A549 (cell line): ENCODE measurements around the gene CHTOP. TPM values are rescaled to one million over a fixed set of nuclear protein-coding genes. Genes with fewer than 3 reads are reported as not detected.

Experiments
- CBX2 ChIP-seq: fragments of 200-600 bp; sonication (generic); IDR thresholded peaks from 2 replicates; pipeline ENCODE4 v1.6.1; 2016; ENCODE audit warnings: low read depth, mild to moderate bottlenecking, borderline replicate concordance
- CBX8 ChIP-seq: fragments of 200-600 bp; sonication (generic); IDR thresholded peaks from 2 replicates; pipeline ENCODE4 v1.6.1; 2016
- CEBPB ChIP-seq, 2 experiments: fragments of >200 bp in 1 of 2; sonication (Bioruptor Twin) in 1 of 2; formaldehyde crosslinking in 1 of 2; IDR thresholded peaks; 2 replicates each; pipeline ENCODE4 v1.6.1; 2012 to 2016
- CHD2 ChIP-seq: fragments of 150-350 bp; IDR thresholded peaks from 2 replicates; pipeline ENCODE4 v1.6.1; 2014; ENCODE audit warnings: low read length; ENCODE audit not compliant: partially characterized antibody
- CHD4 ChIP-seq: fragments of 200-600 bp; sonication (generic); IDR thresholded peaks from 2 replicates; pipeline ENCODE4 v1.6.1; 2016; ENCODE audit warnings: antibody characterized with exemption, mild to moderate bottlenecking, borderline replicate concordance
- EHF ChIP-seq: fragments of 250-450 bp; sonication (Bioruptor Pico); IDR thresholded peaks from 2 replicates; pipeline ENCODE4 v1.5.0; 2020; ENCODE audit warnings: mild to moderate bottlenecking
- ESRRA ChIP-seq: fragments of 150-350 bp; IDR thresholded peaks from 2 replicates; pipeline ENCODE4 v1.6.1; 2014; ENCODE audit warnings: mild to moderate bottlenecking, low read length, borderline replicate concordance
- FOXS1 ChIP-seq: fragments of 250-450 bp; sonication (Bioruptor Pico); IDR thresholded peaks from 2 replicates; pipeline ENCODE4 v1.5.0; 2020; ENCODE audit warnings: mild to moderate bottlenecking, moderate library complexity
- GATA3 ChIP-seq: IDR thresholded peaks from 2 replicates; pipeline ENCODE4 v1.6.1; 2012; ENCODE audit warnings: borderline replicate concordance
- HDAC2 ChIP-seq: fragments of 200-600 bp; sonication (generic); IDR thresholded peaks from 2 replicates; pipeline ENCODE4 v1.6.1; 2016
- HOXB13 ChIP-seq: fragments of 250-450 bp; sonication (Bioruptor Pico); IDR thresholded peaks from 2 replicates; pipeline ENCODE4 v1.5.0; 2020; ENCODE audit warnings: low read depth, mild to moderate bottlenecking, moderate library complexity
- HOXB5 ChIP-seq: fragments of 250-450 bp; sonication (Bioruptor Pico); IDR thresholded peaks from 2 replicates; pipeline ENCODE4 v1.5.0; 2020; ENCODE audit warnings: mild to moderate bottlenecking, moderate library complexity
- JUNB ChIP-seq: fragments of >200 bp; sonication (Bioruptor Twin); formaldehyde crosslinking; IDR thresholded peaks from 2 replicates; pipeline ENCODE4 v1.6.1; 2016
- KDM1A ChIP-seq: fragments of 200-600 bp; sonication (generic); IDR thresholded peaks from 2 replicates; pipeline ENCODE4 v1.6.1; 2016; ENCODE audit warnings: low read depth, mild to moderate bottlenecking
- KDM5A ChIP-seq: fragments of 200-600 bp; sonication (generic); IDR thresholded peaks from 2 replicates; pipeline ENCODE4 v1.6.1; 2016; ENCODE audit warnings: antibody characterized with exemption, mild to moderate bottlenecking
- MAFK ChIP-seq: fragments of 450-650 bp; IDR thresholded peaks from 2 replicates; pipeline ENCODE4 v1.6.1; 2014; ENCODE audit not compliant: partially characterized antibody
- MYC ChIP-seq: IDR thresholded peaks from 2 replicates; pipeline ENCODE4 v1.6.1; 2012; ENCODE audit warnings: mild to moderate bottlenecking, inconsistent platforms, low read length, improper control_type of control experiment, borderline replicate concordance
- NFE2L2 ChIP-seq: fragments of 150-350 bp; conservative IDR thresholded peaks from 2 replicates; pipeline ENCODE4 v1.6.1; 2014; ENCODE audit warnings: low read length
- NPAS2 ChIP-seq: fragments of 250-450 bp; sonication (Bioruptor Pico); IDR thresholded peaks from 2 replicates; pipeline ENCODE4 v1.8.0; 2022; ENCODE audit warnings: mild to moderate bottlenecking, moderate library complexity, borderline replicate concordance
- PHF8 ChIP-seq: fragments of 200-600 bp; sonication (generic); IDR thresholded peaks from 2 replicates; pipeline ENCODE4 v1.6.1; 2016; ENCODE audit warnings: low read depth, mild to moderate bottlenecking, antibody characterized with exemption, moderate library complexity, borderline replicate concordance
- POLR2A ChIP-seq: IDR thresholded peaks from 2 replicates; pipeline ENCODE4 v1.6.1; 2012; ENCODE audit warnings: mild to moderate bottlenecking, low read length
- POLR2AphosphoS2 ChIP-seq: conservative IDR thresholded peaks from 2 replicates; pipeline ENCODE4 v1.6.1; 2012; ENCODE audit warnings: low read length, improper control_type of control experiment, inconsistent platforms
- RAD21 ChIP-seq, 2 experiments: fragments of >200 bp in 1 of 2; sonication (Bioruptor Twin) in 1 of 2; formaldehyde crosslinking in 1 of 2; IDR thresholded peaks in 1 of 2; conservative IDR thresholded peaks in 1 of 2; 2 replicates in 1 of 2; 3 replicates in 1 of 2; pipeline ENCODE4 v1.6.1; 2012 to 2018; ENCODE audit warnings: inconsistent platforms in 1 of 2
- RFX5 ChIP-seq: fragments of 450-650 bp; IDR thresholded peaks from 2 replicates; pipeline ENCODE4 v1.7.1; 2014; ENCODE audit warnings: antibody characterized with exemption, mild to moderate bottlenecking, moderate library complexity
- SMC3 ChIP-seq: fragments of >200 bp; sonication (Bioruptor Twin); formaldehyde crosslinking; IDR thresholded peaks from 3 replicates; pipeline ENCODE4 v1.6.1; 2018; ENCODE audit warnings: inconsistent platforms
- TP53 ChIP-seq: fragments of 250-450 bp; sonication (Bioruptor Pico); IDR thresholded peaks from 2 replicates; pipeline ENCODE4 v1.5.0; 2021; ENCODE audit warnings: mild to moderate bottlenecking, moderate library complexity
- ZC3H11A ChIP-seq: fragments of 450-650 bp; IDR thresholded peaks from 2 replicates; pipeline ENCODE4 v1.6.1; 2014; ENCODE audit warnings: antibody characterized with exemption, mild to moderate bottlenecking
- ZFP36 ChIP-seq: fragments of 450-650 bp; IDR thresholded peaks from 2 replicates; pipeline ENCODE4 v1.6.1; 2014; ENCODE audit warnings: borderline replicate concordance; ENCODE audit not compliant: partially characterized antibody
- ZNF302 ChIP-seq: fragments of 250-450 bp; sonication (Bioruptor Pico); IDR thresholded peaks from 2 replicates; pipeline ENCODE4 v1.9.0; 2021; ENCODE audit warnings: inconsistent platforms, mild to moderate bottlenecking, moderate library complexity
- ZSCAN20 ChIP-seq: fragments of 250-450 bp; sonication (Bioruptor Pico); IDR thresholded peaks from 2 replicates; pipeline ENCODE4 v1.8.0; 2022; ENCODE audit warnings: mild to moderate bottlenecking, moderate library complexity
- polyA plus RNA-seq, 4 experiments: library from polyadenylated mRNA; depleted of rRNA in 3 of 4; stranded (reverse); fragments of >200 nt; fragmentation: RNase III in 1 of 4; extraction: RNeasy Plus Mini Kit Qiagen cat#74134 plus additional on column Dnase treatment in 1 of 4; gene quantifications; 2 replicates in 3 of 4; 3 replicates in 1 of 4; pipeline ENCODE4 v1.2.3, GENCODE V29; 2011 to 2017
- TF ChIP-seq, protein P1 (sequence below): IDR thresholded peaks from 2 replicates; pipeline ENCODE4 v1.6.1; 2012; ENCODE audit warnings: low read depth, borderline replicate concordance
- TF ChIP-seq, protein P2 (sequence below): fragments of >200 bp; sonication (Bioruptor Twin); formaldehyde crosslinking; IDR thresholded peaks from 3 replicates; pipeline ENCODE4 v1.5.1; 2016
- TF ChIP-seq, protein P3 (sequence below): fragments of 150-350 bp; IDR thresholded peaks from 2 replicates; pipeline ENCODE4 v1.6.1; 2014; ENCODE audit warnings: low read depth, mild to moderate bottlenecking, low read length
- TF ChIP-seq, protein P4 (sequence below): IDR thresholded peaks from 2 replicates; pipeline ENCODE4 v1.6.1; 2012
- TF ChIP-seq, protein P5 (sequence below): IDR thresholded peaks from 2 replicates; pipeline ENCODE4 v1.6.1; 2012

Gene CHTOP
- polyA plus RNA-seq, 2 of the 4 experiments (the other 2 are of a cell fraction), result 79.2 to 98.1 TPM

DNA sequence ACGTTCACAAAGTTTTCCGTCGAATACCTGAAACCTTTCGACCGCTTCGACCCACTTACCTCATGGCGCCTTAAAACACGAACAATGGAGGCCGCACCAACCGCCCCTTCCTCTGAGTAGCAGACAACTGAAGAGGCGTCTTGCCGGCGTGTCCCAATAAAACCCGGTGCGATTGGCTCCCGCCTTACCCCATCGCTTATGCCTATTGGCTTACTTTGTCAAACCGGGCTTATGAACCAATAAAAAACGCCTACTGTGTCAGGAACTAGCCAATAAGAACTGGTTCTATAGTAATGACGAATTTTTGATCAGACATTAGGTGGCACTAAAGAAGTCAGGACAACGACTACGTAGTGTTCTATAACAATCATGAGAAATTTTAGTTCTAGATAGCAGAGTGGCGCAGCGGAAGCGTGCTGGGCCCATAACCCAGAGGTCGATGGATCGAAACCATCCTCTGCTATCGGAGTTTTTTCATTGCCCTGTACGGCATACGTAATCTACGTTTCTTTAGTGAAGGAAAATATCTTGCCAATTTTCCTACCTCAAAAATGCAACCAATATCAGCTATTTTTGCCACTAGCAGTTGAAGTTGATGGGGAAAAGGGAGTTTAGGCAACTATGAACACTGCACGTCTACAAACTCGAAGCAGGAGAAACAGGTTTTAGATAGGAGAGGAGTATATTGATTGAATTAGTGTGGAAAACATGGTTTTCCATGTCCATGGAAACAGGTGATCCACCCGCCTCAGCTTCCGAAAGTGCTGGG, 37.2 kb downstream of the CHTOP start, which contains the start of gene ILF2 (continued):
- TF ChIP-seq ZC3H11A (no peak), NPAS2 (no peak), ZFP36 (no peak), FOXS1 (no peak), ZSCAN20 (CRISPR knock-in tag) (no peak), JUNB (no peak), HOXB13 (0 out of 2 replicates have a peak, but pooled peaks have one; percentile 29), KDM1A (no peak), ZNF302 (CRISPR knock-in tag) (no peak), ESRRA (no peak), RAD21 (conservative IDR thresholded peaks at IDR 0.05 in 1 of 2, IDR thresholded peaks at IDR 0.05 in 1 of 2) (no peak), TP53 (CRISPR knock-in tag) (no peak), POLR2A (peak; percentile 84), RFX5 (peak; percentile 93), KDM5A (no peak), NFE2L2 (no peak), CHD2 (peak; percentile 39), CEBPB (IDR thresholded peaks at IDR 0.05) (peak in 1 of 2 experiments; percentile 27; a peak in 1 of 4 replicates), POLR2AphosphoS2 (no peak), HDAC2 (no peak), GATA3 (no peak), MAFK (peak; percentile 22), CBX8 (no peak), CHD4 (no peak), HOXB5 (CRISPR knock-in tag) (no peak), CBX2 (no peak), PHF8 (0 out of 2 replicates have a peak, but pooled peaks have one; percentile 85), MYC (0 out of 2 replicates have a peak, but pooled peaks have one; percentile 52), EHF (CRISPR knock-in tag) (no peak), SMC3 (no peak)
- TF ChIP-seq, protein P1, sequence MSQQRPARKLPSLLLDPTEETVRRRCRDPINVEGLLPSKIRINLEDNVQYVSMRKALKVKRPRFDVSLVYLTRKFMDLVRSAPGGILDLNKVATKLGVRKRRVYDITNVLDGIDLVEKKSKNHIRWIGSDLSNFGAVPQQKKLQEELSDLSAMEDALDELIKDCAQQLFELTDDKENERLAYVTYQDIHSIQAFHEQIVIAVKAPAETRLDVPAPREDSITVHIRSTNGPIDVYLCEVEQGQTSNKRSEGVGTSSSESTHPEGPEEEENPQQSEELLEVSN, result peak; percentile 79; the same call in 1 of the 2 replicates
- TF ChIP-seq, protein P2, sequence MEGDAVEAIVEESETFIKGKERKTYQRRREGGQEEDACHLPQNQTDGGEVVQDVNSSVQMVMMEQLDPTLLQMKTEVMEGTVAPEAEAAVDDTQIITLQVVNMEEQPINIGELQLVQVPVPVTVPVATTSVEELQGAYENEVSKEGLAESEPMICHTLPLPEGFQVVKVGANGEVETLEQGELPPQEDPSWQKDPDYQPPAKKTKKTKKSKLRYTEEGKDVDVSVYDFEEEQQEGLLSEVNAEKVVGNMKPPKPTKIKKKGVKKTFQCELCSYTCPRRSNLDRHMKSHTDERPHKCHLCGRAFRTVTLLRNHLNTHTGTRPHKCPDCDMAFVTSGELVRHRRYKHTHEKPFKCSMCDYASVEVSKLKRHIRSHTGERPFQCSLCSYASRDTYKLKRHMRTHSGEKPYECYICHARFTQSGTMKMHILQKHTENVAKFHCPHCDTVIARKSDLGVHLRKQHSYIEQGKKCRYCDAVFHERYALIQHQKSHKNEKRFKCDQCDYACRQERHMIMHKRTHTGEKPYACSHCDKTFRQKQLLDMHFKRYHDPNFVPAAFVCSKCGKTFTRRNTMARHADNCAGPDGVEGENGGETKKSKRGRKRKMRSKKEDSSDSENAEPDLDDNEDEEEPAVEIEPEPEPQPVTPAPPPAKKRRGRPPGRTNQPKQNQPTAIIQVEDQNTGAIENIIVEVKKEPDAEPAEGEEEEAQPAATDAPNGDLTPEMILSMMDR, result peak; percentile 49
- TF ChIP-seq, protein P3, sequence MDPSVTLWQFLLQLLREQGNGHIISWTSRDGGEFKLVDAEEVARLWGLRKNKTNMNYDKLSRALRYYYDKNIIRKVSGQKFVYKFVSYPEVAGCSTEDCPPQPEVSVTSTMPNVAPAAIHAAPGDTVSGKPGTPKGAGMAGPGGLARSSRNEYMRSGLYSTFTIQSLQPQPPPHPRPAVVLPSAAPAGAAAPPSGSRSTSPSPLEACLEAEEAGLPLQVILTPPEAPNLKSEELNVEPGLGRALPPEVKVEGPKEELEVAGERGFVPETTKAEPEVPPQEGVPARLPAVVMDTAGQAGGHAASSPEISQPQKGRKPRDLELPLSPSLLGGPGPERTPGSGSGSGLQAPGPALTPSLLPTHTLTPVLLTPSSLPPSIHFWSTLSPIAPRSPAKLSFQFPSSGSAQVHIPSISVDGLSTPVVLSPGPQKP, result no peak
- TF ChIP-seq, protein P4, sequence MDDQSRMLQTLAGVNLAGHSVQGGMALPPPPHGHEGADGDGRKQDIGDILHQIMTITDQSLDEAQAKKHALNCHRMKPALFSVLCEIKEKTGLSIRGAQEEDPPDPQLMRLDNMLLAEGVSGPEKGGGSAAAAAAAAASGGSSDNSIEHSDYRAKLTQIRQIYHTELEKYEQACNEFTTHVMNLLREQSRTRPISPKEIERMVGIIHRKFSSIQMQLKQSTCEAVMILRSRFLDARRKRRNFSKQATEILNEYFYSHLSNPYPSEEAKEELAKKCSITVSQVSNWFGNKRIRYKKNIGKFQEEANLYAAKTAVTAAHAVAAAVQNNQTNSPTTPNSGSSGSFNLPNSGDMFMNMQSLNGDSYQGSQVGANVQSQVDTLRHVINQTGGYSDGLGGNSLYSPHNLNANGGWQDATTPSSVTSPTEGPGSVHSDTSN, result no peak
- TF ChIP-seq, protein P5, sequence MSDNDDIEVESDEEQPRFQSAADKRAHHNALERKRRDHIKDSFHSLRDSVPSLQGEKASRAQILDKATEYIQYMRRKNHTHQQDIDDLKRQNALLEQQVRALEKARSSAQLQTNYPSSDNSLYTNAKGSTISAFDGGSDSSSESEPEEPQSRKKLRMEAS, result peak; percentile 88
